22Rv1 (cell line): ENCODE data around the gene PIK3R3.

ENCODE experiments used
- H3K27ac ChIP-seq: fragments of 450-650 bp; 2 replicates; pipeline ENCODE4 v1.5.1; 2017
- CTCF ChIP-seq: fragments of 450-650 bp; IDR thresholded peaks from 2 replicates; pipeline ENCODE4 v1.5.1; 2017; ENCODE audit warnings: mild to moderate bottlenecking
- ZFX ChIP-seq: fragments of 450-650 bp; IDR thresholded peaks from 2 replicates; pipeline ENCODE4 v1.6.1; 2017; ENCODE audit warnings: antibody characterized with exemption, borderline replicate concordance

Gene PIK3R3

GRCh38 chr1:46013581-46013980, 118.8 kb downstream of the PIK3R3 start:
- H3K27ac ChIP-seq = no peak overlapping the region
- no peak for TF ChIP-seq ZFX
- no peak for TF ChIP-seq CTCF

GRCh38 chr1:46012236-46012635, 120.2 kb downstream of the PIK3R3 start:
- TF ChIP-seq CTCF (no peak), ZFX (no peak)
- no peak overlapping the region for H3K27ac ChIP-seq

- TF ChIP-seq ZFX = no peak
- TF ChIP-seq CTCF = no peak
- H3K27ac ChIP-seq = no peak overlapping the region
Measured at GRCh38 chr1:46011121-46011695, 121.2 kb downstream of the PIK3R3 start.

- H3K27ac ChIP-seq = no peak overlapping the region
- TF ChIP-seq ZFX (no peak), CTCF (no peak)
Measured at GRCh38 chr1:46010611-46011010, 121.8 kb downstream of the PIK3R3 start.

- H3K27ac ChIP-seq = no peak overlapping the region
- no peak for TF ChIP-seq CTCF
- TF ChIP-seq ZFX = no peak
Measured at GRCh38 chr1:46008585-46008984, 123.8 kb downstream of the PIK3R3 start.

- H3K27ac ChIP-seq = no peak overlapping the region
- TF ChIP-seq CTCF = no peak
- TF ChIP-seq ZFX = no peak
Measured at GRCh38 chr1:46005594-46005993, 126.8 kb downstream of the PIK3R3 start.

- no peak overlapping the region for H3K27ac ChIP-seq
- TF ChIP-seq ZFX = no peak
- TF ChIP-seq CTCF = no peak
Measured at GRCh38 chr1:46004492-46004891, 127.9 kb downstream of the PIK3R3 start.
